AG04450 (cell line): ENCODE results near the gene DYNC1H1. TPM values are rescaled to one million over a fixed set of nuclear protein-coding genes. Genes with fewer than 3 reads are reported as not detected.
A peak's percentile ranks its signal among the peaks of the same experiment; 100 is the strongest.
"Not testable (repeated sequence)": the region's sequence is repeated elsewhere in the genome, so short reads cannot be mapped to it uniquely, and the experiment has no call there.

ENCODE experiments used
- CTCF ChIA-PET: fragments of 300-600, 350-600 bp; formaldehyde crosslinking; extraction: SDS; loops from one replicate; lab custom pipeline; 2022; ENCODE audit warnings: antibody characterized with exemption, inconsistent platforms; lab: Charles Lee
- POLR2A ChIA-PET: fragments of 350-600 bp; formaldehyde crosslinking; extraction: SDS; loops from one replicate; lab custom pipeline; 2021; ENCODE audit warnings: antibody characterized with exemption, inconsistent platforms; lab: Yijun Ruan, JAX
- DNase-seq: peaks from one replicate; pipeline ENCODE4 v3.0.0-alpha.2; 2011; ENCODE audit warnings: low read depth, low spot score
- H3K27ac ChIP-seq: one replicate; pipeline ENCODE4 v1.5.1; 2012; ENCODE audit warnings: low read depth, low read length, control low read depth
- H3K27me3 ChIP-seq: one replicate; pipeline ENCODE4 v1.6.0; 2012; ENCODE audit warnings: low read length; ENCODE audit not compliant: control insufficient read depth, insufficient read depth
- H3K4me3 ChIP-seq: 2 replicates; pipeline ENCODE4 v1.5.1; 2011; ENCODE audit warnings: mild to moderate bottlenecking, low read depth, low read length, control low read depth
- H3K9me3 ChIP-seq: 2 replicates; pipeline ENCODE4 v1.5.1; 2012; ENCODE audit warnings: low read length; ENCODE audit not compliant: control insufficient read depth, insufficient read depth
- CTCF ChIP-seq: IDR thresholded peaks from 2 replicates; pipeline ENCODE4 v1.5.1; 2011; ENCODE audit warnings: low read depth, low read length, control low read depth, inconsistent platforms
- polyA plus RNA-seq: library from polyadenylated mRNA; depleted of rRNA; stranded (reverse); fragments of >200 nt; gene quantifications from 2 replicates; pipeline ENCODE4 v1.2.3, GENCODE V29; 2011

The DYNC1H1 gene
- polyA plus RNA-seq, 1 experiment, result 189 TPM

GRCh38 chr14:102080183-102081080 is 116.1 kb downstream of the DYNC1H1 start:
- TF ChIP-seq CTCF, result no peak
- no peak for DNase-seq
- ChIA-PET CTCF (no interaction called here), POLR2A (no interaction called here)
- H3K27ac ChIP-seq, result no peak overlapping the region
- no peak overlapping the region for H3K4me3 ChIP-seq
- no peaks in the 10 kb centered on the region for H3K27me3 ChIP-seq
- no peaks in the 10 kb centered on the region for H3K9me3 ChIP-seq

- no peak for DNase-seq
- Histone ChIP-seq H3K27ac (no peak overlapping the region), H3K4me3 (no peak overlapping the region), H3K9me3 (no peaks in the 10 kb centered on the region), H3K27me3 (no peaks in the 10 kb centered on the region)
- TF ChIP-seq CTCF, result no peak
- ChIA-PET CTCF (no interaction called here), POLR2A (no interaction called here)
These were observed 117.1 kb downstream of the DYNC1H1 start for GRCh38 chr14:102081231-102082080.

- DNase-seq, H3K27me3 ChIP-seq, H3K27ac ChIP-seq, POLR2A ChIA-PET, H3K9me3 ChIP-seq: not testable (repeated sequence)
- CTCF ChIA-PET, result interaction anchor here (1.1 to 3.1 kb wide), 2 partner anchors 12 to 123 kb away, joined by 7 to 15 read pairs; no protein-coding TSS in a partner anchor
- H3K4me3 ChIP-seq, result peak overlapping the region; percentile 83; the same call in 1 of the 2 replicates
These were observed 120.1 kb downstream of the DYNC1H1 start for GRCh38 chr14:102084522-102084921.

GRCh38 chr14:102084931-102085330 is 120.6 kb downstream of the DYNC1H1 start:
- DNase-seq, result no peak
- Histone ChIP-seq H3K9me3 (no peaks in the 10 kb centered on the region; the same call in 1 of the 2 replicates), H3K4me3 (peak overlapping the region; percentile 83), H3K27ac (no peak overlapping the region), H3K27me3 (no peaks in the 10 kb centered on the region)
- POLR2A ChIA-PET, result no interaction called here
- TF ChIP-seq CTCF, result no peak
- CTCF ChIA-PET, result interaction anchor here (1.1 to 3.1 kb wide), 2 partner anchors 11 to 123 kb away, joined by 7 to 15 read pairs; no protein-coding TSS in a partner anchor

- no peak overlapping the region for H3K27ac ChIP-seq
- no peaks in the 10 kb centered on the region for H3K27me3 ChIP-seq
- no peak for TF ChIP-seq CTCF
- DNase-seq, result no peak
- H3K4me3 ChIP-seq, result peak overlapping the region; percentile 83
- no peaks in the 10 kb centered on the region; the same call in 1 of the 2 replicates for H3K9me3 ChIP-seq
- POLR2A ChIA-PET, result interaction anchor here (0.7 kb wide), 1 partner anchor 43 kb away, joined by 7 read pairs; no protein-coding TSS in a partner anchor
- CTCF ChIA-PET, result interaction anchor here (3.1 kb wide), 1 partner anchor 11 kb away, joined by 15 read pairs; no protein-coding TSS in a partner anchor
These were observed 121.1 kb downstream of the DYNC1H1 start for GRCh38 chr14:102085488-102085887.
